ENCODE measurements around the gene CYP39A1. TPM values are rescaled to one million over a fixed set of nuclear protein-coding genes. Genes with fewer than 3 reads are reported as not detected.

The CYP39A1 gene
- 10 to 100 TPM in 1 of 4 donors, 1 to 10 TPM in 3; 3.3 to 12.1 (median 5.6) TPM for total RNA-seq

- peak within 1 kb of the TSS; percentile 77 to 92 (median 90) for H3K27ac ChIP-seq
- H3K4me3 ChIP-seq = peak within 1 kb of the TSS; percentile 71 to 96 (median 78)
- H3K27me3 ChIP-seq = no peaks in the 10 kb centered on the region
- peak; percentile 88 to 89 for DNase-seq (ENCODE audit: low spot score in 2 of 2)
- TF ChIP-seq CTCF (IDR thresholded peaks at IDR 0.05) (peak in 1 of 5 experiments; percentile 20), EP300 (IDR thresholded peaks at IDR 0.05) (peak; percentile 63 to 80), POLR2A (IDR thresholded peaks at IDR 0.05) (peak in 1 of 2 donors; percentile 70)
- H3K36me3 ChIP-seq = peaks cover 0 to 8% (median 0%) of the 10 kb centered on the region in 3 donors
- 1% methylated on average over 29 to 70 of the region's 72 CpGs for WGBS, 2 donors
- H3K9me3 ChIP-seq = no peaks in the 10 kb centered on the region
- peaks cover 0 to 32% (median 11%) of the 10 kb centered on the region in 4 donors for H3K4me1 ChIP-seq
Observed at GRCh38 chr6:46652603-46653438, at the start of gene CYP39A1, which contains the start of gene SLC25A27. CYP39A1 (minus strand) TSS chr6:46652818; CDS start chr6:46652582, 236 bp downstream. SLC25A27 (plus strand) TSS chr6:46652975; CDS start chr6:46653193, 218 bp downstream.

- 70 to 75% methylated on average over 1 of the region's 1 CpG for WGBS, 2 donors
- Histone ChIP-seq H3K9me3 (no peaks in the 10 kb centered on the region), H3K36me3 (peaks cover 0 to 4% (median 0%) of the 10 kb centered on the region in 3 donors), H3K27ac (no peak overlapping the region), H3K27me3 (no peaks in the 10 kb centered on the region), H3K4me1 (no peaks in the 10 kb centered on the region), H3K4me3 (no peak overlapping the region)
- no peak for DNase-seq (ENCODE audit: low spot score in 2 of 2)
- no peak for TF ChIP-seq CTCF (IDR thresholded peaks at IDR 0.05)
- no peak for TF ChIP-seq EP300 (IDR thresholded peaks at IDR 0.05)
- no peak for TF ChIP-seq POLR2A (IDR thresholded peaks at IDR 0.05)
Observed at GRCh38 chr6:46699970-46700369, 47.4 kb upstream of the CYP39A1 start.

- H3K27me3 ChIP-seq = no peaks in the 10 kb centered on the region
- H3K27ac ChIP-seq = no peak overlapping the region
- peaks cover 0 to 6% (median 0%) of the 10 kb centered on the region in 4 donors for H3K9me3 ChIP-seq
- 25 to 42% methylated on average over 1 of the region's 1 CpG for WGBS, 2 donors
- no peaks in the 10 kb centered on the region for H3K4me1 ChIP-seq
- DNase-seq (ENCODE audit: low spot score in 2 of 2) = no peak
- no peak overlapping the region for H3K4me3 ChIP-seq
- no peaks in the 10 kb centered on the region for H3K36me3 ChIP-seq
- TF ChIP-seq CTCF (IDR thresholded peaks at IDR 0.05) = no peak
- no peak for TF ChIP-seq POLR2A (IDR thresholded peaks at IDR 0.05)
- no peak for TF ChIP-seq EP300 (IDR thresholded peaks at IDR 0.05)
Observed at GRCh38 chr6:46690911-46691451, 38.4 kb upstream of the CYP39A1 start.

- no peaks in the 10 kb centered on the region for H3K36me3 ChIP-seq
- peaks cover 0 to 6% (median 0%) of the 10 kb centered on the region in 4 donors for H3K9me3 ChIP-seq
- no peak for TF ChIP-seq CTCF (IDR thresholded peaks at IDR 0.05)
- no peak for TF ChIP-seq EP300 (IDR thresholded peaks at IDR 0.05)
- no peak for TF ChIP-seq POLR2A (IDR thresholded peaks at IDR 0.05)
- H3K27me3 ChIP-seq = no peaks in the 10 kb centered on the region
- no peak overlapping the region for H3K4me3 ChIP-seq
- no peak for DNase-seq (ENCODE audit: low spot score in 2 of 2)
- WGBS, 2 donors = 61 to 70% methylated on average over 2 of the region's 2 CpGs
- H3K4me1 ChIP-seq = no peaks in the 10 kb centered on the region
- no peak overlapping the region for H3K27ac ChIP-seq
Observed at GRCh38 chr6:46690141-46690755, 37.6 kb upstream of the CYP39A1 start.
